Measurements from ENCODE around the gene OAF.

The OAF gene

DNA sequence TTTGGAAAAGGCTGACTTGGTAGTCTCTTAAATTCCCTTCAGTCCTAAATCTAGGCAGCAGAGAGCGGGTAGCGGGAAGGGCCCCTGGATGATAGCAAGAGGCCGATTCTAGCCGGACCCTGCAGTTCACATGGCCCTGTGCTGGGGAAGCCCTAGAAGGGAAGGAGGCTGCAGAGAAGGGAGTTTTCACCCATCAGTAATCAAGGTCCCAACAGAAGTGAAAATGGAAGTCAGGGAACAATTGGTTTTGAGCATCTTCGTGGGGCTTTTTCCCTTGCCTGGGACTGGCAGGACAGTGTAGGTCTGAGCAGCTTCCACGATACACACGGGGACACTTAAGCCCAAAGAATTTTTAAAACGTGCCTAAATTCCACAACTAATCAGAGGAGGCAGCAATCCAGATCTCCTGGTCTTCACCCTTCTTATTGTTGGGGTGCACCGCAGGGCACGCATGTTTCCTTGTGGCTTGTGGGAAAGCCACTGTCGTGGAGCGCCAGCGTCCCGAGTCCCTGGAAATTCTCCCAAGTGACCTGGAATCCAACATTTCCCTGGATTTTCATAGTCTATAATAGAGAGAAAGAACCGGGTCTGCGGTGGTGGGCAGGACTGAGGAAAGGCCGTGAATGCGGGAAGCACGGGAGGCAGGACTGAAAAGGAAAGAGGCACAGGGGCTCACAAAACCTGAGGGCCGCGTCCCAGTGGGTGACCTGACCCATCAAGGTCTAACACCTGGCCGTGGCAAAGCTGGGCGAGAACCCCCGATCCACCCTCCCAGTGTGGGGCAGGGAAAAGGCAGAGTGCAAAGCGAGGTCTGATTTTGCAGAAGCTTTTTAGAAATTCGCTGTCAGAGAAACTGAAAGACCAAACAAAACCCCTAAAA is 846 bp upstream of the OAF start:
- TF ChIP-seq, protein P1, sequence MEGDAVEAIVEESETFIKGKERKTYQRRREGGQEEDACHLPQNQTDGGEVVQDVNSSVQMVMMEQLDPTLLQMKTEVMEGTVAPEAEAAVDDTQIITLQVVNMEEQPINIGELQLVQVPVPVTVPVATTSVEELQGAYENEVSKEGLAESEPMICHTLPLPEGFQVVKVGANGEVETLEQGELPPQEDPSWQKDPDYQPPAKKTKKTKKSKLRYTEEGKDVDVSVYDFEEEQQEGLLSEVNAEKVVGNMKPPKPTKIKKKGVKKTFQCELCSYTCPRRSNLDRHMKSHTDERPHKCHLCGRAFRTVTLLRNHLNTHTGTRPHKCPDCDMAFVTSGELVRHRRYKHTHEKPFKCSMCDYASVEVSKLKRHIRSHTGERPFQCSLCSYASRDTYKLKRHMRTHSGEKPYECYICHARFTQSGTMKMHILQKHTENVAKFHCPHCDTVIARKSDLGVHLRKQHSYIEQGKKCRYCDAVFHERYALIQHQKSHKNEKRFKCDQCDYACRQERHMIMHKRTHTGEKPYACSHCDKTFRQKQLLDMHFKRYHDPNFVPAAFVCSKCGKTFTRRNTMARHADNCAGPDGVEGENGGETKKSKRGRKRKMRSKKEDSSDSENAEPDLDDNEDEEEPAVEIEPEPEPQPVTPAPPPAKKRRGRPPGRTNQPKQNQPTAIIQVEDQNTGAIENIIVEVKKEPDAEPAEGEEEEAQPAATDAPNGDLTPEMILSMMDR (IDR thresholded peaks at IDR 0.05; ENCODE audit: low read depth, low read length, missing control alignments): no peak
- H3K27ac ChIP-seq: peak overlapping the region; percentile 65

DNA sequence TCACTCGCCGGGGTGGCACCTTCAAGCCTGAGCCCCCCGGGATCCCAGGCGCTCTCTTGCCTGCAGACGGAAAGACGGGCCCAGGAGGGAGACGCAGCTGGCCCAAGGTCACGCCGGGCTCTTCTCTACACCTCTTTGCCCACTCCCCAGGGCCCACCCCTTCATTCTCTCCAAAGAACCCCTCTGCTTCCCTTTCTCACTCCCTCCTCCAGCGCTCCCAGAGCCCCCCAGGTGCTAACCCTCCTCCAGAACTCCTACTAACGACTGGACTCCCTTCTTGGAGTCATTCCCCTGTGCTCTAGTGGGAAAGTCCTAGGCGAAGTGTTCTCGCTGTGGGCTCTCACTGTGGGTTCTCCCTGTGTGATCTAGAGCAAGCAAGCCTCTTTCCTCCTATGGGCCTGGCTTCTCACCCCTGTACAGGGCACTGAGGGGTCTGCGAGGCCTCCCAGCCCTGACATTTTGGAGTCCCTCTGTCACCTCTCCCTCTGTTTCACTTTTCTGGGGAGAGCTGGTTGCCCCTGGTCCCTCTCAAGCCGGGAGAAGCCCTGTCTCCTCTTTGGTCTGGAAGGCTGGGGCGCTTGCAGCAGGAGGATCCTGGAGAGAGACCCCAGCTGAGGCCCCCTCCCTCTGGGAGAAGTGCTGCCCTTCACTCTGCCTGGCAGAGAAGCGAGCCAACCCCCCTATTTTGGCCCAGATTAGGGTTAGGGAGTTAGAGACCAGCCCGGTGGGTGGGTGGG is 858 bp downstream of the OAF start:
- no peaks in the 10 kb centered on the region for H3K27me3 ChIP-seq (replicated peaks)
- no peak for DNase-seq
- H3K27ac ChIP-seq: peak overlapping the region; percentile 65
- TF ChIP-seq, protein P1 (IDR thresholded peaks at IDR 0.05; ENCODE audit: low read depth, low read length, missing control alignments): no peak
- in situ Hi-C loops (cut with HindIII; ENCODE audit: low pct_ligation_motif_present, low sequenced_read_pairs): no loop called here
- peak overlapping the region; percentile 70 for H3K4me3 ChIP-seq (ENCODE audit: low read depth, low read length)
- peaks cover 2% of the 10 kb centered on the region for H3K36me3 ChIP-seq (replicated peaks)

More for the DNA sequence above, 846 bp upstream of the OAF start:
- Histone ChIP-seq H3K36me3 (replicated peaks) (peaks cover 2% of the 10 kb centered on the region), H3K27me3 (replicated peaks) (no peaks in the 10 kb centered on the region), H3K4me3 (ENCODE audit: low read depth, low read length) (peak overlapping the region; percentile 70)
- in situ Hi-C loops (cut with HindIII; ENCODE audit: low pct_ligation_motif_present, low sequenced_read_pairs): no loop called here
- DNase-seq: no peak

DNA sequence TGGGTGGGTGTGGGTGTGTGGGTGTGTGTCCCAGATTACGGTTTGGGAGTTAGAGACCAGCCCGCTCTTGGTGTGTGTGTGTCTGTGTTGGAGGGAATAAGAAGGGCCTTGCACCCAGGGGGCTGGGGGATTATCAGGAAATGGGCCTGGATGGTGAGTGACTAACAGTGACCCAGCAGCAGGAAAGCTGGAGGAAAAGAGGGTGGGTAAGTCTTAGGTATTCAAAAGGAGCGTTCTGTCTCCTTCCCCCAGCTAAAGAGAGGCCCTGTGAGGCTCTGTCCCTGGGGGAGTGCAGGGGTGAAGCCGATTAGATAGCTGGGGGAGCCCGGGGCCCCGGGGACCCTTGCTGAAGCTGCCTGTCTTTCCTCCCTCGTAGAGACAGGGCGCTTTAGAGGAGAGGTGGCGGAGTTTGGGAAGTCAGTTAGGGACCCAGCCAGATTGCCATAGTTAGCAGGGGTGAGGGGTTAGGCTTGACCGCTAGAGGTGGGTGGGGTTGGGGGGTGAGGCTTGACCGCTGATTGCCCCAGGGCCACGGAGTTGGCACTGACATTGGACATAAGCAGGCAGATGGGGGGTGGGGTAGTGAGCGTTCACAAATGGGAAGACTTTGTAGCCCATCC is 1.5 kb downstream of the OAF start:
- no peak for DNase-seq
- in situ Hi-C loops (cut with HindIII; ENCODE audit: low pct_ligation_motif_present, low sequenced_read_pairs): no loop called here
- peak overlapping the region; percentile 70 for H3K4me3 ChIP-seq (ENCODE audit: low read depth, low read length)
- TF ChIP-seq, protein P1 (IDR thresholded peaks at IDR 0.05; ENCODE audit: low read depth, low read length, missing control alignments): no peak
- no peak overlapping the region for H3K27ac ChIP-seq
- H3K36me3 ChIP-seq (replicated peaks): peaks cover 2% of the 10 kb centered on the region
- no peaks in the 10 kb centered on the region for H3K27me3 ChIP-seq (replicated peaks)

DNA sequence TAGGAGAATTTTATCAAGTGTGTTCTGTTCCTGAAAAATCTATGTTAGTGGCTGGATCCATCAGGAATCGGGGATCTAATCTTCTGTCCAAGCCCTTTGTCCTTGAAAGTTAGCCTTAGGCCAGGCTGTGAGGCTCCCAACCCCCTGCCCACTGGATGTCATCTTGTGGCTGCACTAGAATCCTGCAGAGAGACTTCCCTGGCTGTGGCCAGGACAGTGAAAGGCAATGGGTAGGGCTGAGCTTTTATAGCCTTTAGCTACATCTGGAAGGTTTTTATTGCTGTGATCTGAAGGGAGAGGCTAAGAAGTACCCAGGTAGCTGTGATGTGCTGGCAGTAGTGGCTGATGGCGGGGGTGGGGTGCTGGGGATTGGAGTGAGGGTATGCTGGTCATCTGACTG is 2.1 kb downstream of the OAF start:
- TF ChIP-seq, protein P1 (IDR thresholded peaks at IDR 0.05; ENCODE audit: low read depth, low read length, missing control alignments): no peak
- in situ Hi-C loops (cut with HindIII; ENCODE audit: low pct_ligation_motif_present, low sequenced_read_pairs): no loop called here
- Histone ChIP-seq H3K27ac (no peak overlapping the region), H3K27me3 (replicated peaks) (no peaks in the 10 kb centered on the region), H3K4me3 (ENCODE audit: low read depth, low read length) (peak overlapping the region; percentile 70), H3K36me3 (replicated peaks) (peaks cover 2% of the 10 kb centered on the region)
- no peak for DNase-seq

DNA sequence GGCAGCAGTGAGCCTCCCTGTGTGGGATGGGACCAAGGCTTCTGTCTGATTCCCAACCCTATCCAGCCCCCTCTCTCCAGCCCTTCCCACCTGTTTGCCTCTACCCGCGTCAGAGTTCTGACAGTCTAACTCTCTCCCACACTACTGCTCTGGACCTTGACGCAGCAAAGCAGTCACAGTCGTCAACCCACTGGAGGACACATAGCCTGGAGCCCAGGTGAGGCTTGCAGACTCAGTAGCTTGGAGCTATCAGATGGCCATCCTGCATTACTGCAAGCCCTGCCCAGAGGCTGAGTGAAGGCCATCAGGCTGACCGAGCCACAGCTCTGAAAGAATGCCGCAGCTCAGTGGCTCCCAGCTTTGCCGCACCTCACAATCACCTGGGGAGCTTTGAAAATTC is 3.7 kb downstream of the OAF start:
- TF ChIP-seq, protein P1 (IDR thresholded peaks at IDR 0.05; ENCODE audit: low read depth, low read length, missing control alignments): no peak
- Histone ChIP-seq H3K27ac (no peak overlapping the region), H3K36me3 (replicated peaks) (peaks cover 2% of the 10 kb centered on the region), H3K4me3 (ENCODE audit: low read depth, low read length) (no peak overlapping the region), H3K27me3 (replicated peaks) (no peaks in the 10 kb centered on the region)
- in situ Hi-C loops (cut with HindIII; ENCODE audit: low pct_ligation_motif_present, low sequenced_read_pairs): no loop called here
- no peak for DNase-seq
